Measurements from ENCODE around the gene INS. TPM values are rescaled to one million over a fixed set of nuclear protein-coding genes. Genes with fewer than 3 reads are reported as not detected.

The INS gene
- total RNA-seq, 4 donors from 2014 or later = not detected

GRCh38 chr11:2120359-2121100 lies 40.5 kb downstream of the INS start:
- H3K27me3 ChIP-seq = no peaks in the 10 kb centered on the region
- intact Hi-C loops (cut with DNase I) = no loop called here
- WGBS, 2 donors = 51 to 73% methylated on average over 14 to 15 of the region's 23 CpGs
- no peak for DNase-seq
- no peaks in the 10 kb centered on the region for H3K36me3 ChIP-seq
- TF ChIP-seq POLR2A (IDR thresholded peaks at IDR 0.05) = no peak
- no peak for TF ChIP-seq CTCF (IDR thresholded peaks at IDR 0.05)
- H3K4me1 ChIP-seq = no peaks in the 10 kb centered on the region
- H3K4me3 ChIP-seq (replicated peaks in 1 of 3) = no peak overlapping the region
- H3K9me3 ChIP-seq = no peaks in the 10 kb centered on the region
- no peak overlapping the region for H3K27ac ChIP-seq

- H3K4me3 ChIP-seq (replicated peaks in 1 of 3) = no peak overlapping the region
- H3K9me3 ChIP-seq = no peaks in the 10 kb centered on the region
- TF ChIP-seq POLR2A (IDR thresholded peaks at IDR 0.05) = no peak
- TF ChIP-seq CTCF (IDR thresholded peaks at IDR 0.05) = no peak
- no peaks in the 10 kb centered on the region for H3K4me1 ChIP-seq
- H3K27ac ChIP-seq = no peak overlapping the region
- intact Hi-C loops (cut with DNase I) = no loop called here
- 79 to 82% methylated on average over 4 of the region's 4 CpGs for WGBS, 2 donors
- H3K36me3 ChIP-seq = no peaks in the 10 kb centered on the region
- no peaks in the 10 kb centered on the region for H3K27me3 ChIP-seq
- no peak for DNase-seq
Observed at GRCh38 chr11:2118677-2119076, 42.3 kb downstream of the INS start.

GRCh38 chr11:2116680-2117079 lies 44.3 kb downstream of the INS start:
- Histone ChIP-seq H3K9me3 (no peaks in the 10 kb centered on the region), H3K27ac (no peak overlapping the region), H3K36me3 (no peaks in the 10 kb centered on the region), H3K4me1 (no peaks in the 10 kb centered on the region), H3K27me3 (no peaks in the 10 kb centered on the region), H3K4me3 (replicated peaks in 1 of 3) (no peak overlapping the region)
- intact Hi-C loops (cut with DNase I) = no loop called here
- TF ChIP-seq CTCF (IDR thresholded peaks at IDR 0.05) = no peak
- WGBS, 2 donors = 89 to 98% methylated on average over 1 of the region's 1 CpG
- DNase-seq = no peak

- no peak for DNase-seq
- no peak overlapping the region for H3K27ac ChIP-seq
- H3K27me3 ChIP-seq = no peaks in the 10 kb centered on the region
- intact Hi-C loops (cut with DNase I) = no loop called here
- H3K4me1 ChIP-seq = no peaks in the 10 kb centered on the region
- no peaks in the 10 kb centered on the region for H3K9me3 ChIP-seq
- no peaks in the 10 kb centered on the region for H3K36me3 ChIP-seq
- H3K4me3 ChIP-seq (replicated peaks in 1 of 3) = no peak overlapping the region
- 86% methylated on average over 7 of the region's 12 CpGs; no CpG with 5 or more reads in 1 of the 2 donors for WGBS, 2 donors
- TF ChIP-seq POLR2A (IDR thresholded peaks at IDR 0.05) = no peak
- TF ChIP-seq CTCF (IDR thresholded peaks at IDR 0.05) = no peak
Observed at GRCh38 chr11:2115308-2115707, 45.7 kb downstream of the INS start.

- intact Hi-C loops (cut with DNase I) = no loop called here
- no peak for DNase-seq
- H3K4me1 ChIP-seq = no peaks in the 10 kb centered on the region
- TF ChIP-seq POLR2A (IDR thresholded peaks at IDR 0.05) (no peak), CTCF (IDR thresholded peaks at IDR 0.05) (no peak)
- 80 to 89% methylated on average over 26 of the region's 32 CpGs for WGBS, 2 donors
- no peaks in the 10 kb centered on the region for H3K9me3 ChIP-seq
- H3K27me3 ChIP-seq = no peaks in the 10 kb centered on the region
- no peaks in the 10 kb centered on the region for H3K36me3 ChIP-seq
- H3K4me3 ChIP-seq (replicated peaks in 1 of 3) = no peak overlapping the region
- no peak overlapping the region for H3K27ac ChIP-seq
Observed at GRCh38 chr11:2114430-2115241, 46.4 kb downstream of the INS start.

Data from thyroid gland (tissue), 4 donors.